ENCODE results near the gene DHX16.

DNA sequence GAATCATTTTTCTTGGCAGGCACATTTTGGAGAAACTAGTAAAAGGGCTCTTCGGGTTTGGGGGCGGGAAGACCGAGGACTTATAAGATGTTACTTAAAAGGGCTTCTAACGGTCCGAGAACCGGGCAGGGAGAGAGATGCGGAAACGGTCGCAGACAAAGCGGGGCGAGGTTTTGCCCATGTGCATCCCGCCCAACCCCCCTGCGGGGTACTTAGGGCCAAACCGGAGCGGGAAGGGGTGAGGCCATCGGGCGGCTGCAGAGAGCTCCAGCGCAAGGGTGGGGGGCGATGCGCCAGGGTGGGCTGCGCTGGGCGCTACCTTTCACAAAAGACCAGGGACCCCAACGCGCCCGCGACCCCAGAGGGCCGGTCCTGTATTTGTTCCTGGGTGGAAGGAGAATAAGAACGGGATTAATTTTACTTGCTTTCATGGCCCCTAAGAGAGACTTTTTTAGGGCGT is 48.0 kb upstream of the DHX16 start:
- TF ChIP-seq EZH2 (IDR thresholded peaks at IDR 0.05; ENCODE audit: borderline replicate concordance, low read depth, low read length, severe bottlenecking): no peak
- TF ChIP-seq, protein P1, sequence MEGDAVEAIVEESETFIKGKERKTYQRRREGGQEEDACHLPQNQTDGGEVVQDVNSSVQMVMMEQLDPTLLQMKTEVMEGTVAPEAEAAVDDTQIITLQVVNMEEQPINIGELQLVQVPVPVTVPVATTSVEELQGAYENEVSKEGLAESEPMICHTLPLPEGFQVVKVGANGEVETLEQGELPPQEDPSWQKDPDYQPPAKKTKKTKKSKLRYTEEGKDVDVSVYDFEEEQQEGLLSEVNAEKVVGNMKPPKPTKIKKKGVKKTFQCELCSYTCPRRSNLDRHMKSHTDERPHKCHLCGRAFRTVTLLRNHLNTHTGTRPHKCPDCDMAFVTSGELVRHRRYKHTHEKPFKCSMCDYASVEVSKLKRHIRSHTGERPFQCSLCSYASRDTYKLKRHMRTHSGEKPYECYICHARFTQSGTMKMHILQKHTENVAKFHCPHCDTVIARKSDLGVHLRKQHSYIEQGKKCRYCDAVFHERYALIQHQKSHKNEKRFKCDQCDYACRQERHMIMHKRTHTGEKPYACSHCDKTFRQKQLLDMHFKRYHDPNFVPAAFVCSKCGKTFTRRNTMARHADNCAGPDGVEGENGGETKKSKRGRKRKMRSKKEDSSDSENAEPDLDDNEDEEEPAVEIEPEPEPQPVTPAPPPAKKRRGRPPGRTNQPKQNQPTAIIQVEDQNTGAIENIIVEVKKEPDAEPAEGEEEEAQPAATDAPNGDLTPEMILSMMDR (IDR thresholded peaks at IDR 0.05; ENCODE audit: borderline replicate concordance, extremely low read depth, low read length, poor library complexity, severe bottlenecking): no peak

All from DND-41 (cell line).